KBM-7 (cell line): ENCODE data around the gene RMRP.

Source experiments
- DNase-seq: peaks from one replicate; pipeline ENCODE4 v3.0.0-alpha.2; 2015
- in situ Hi-C: fragments of 300-500 bp; cut with MboI; formaldehyde crosslinking; loops from 2 replicates; pipeline ENCODE4 v1.14.3; 2020; ENCODE audit warnings: low sequenced_read_pairs, low pct_unique_long_range_greater_than_20kb, mixed read lengths

The RMRP gene

DNA sequence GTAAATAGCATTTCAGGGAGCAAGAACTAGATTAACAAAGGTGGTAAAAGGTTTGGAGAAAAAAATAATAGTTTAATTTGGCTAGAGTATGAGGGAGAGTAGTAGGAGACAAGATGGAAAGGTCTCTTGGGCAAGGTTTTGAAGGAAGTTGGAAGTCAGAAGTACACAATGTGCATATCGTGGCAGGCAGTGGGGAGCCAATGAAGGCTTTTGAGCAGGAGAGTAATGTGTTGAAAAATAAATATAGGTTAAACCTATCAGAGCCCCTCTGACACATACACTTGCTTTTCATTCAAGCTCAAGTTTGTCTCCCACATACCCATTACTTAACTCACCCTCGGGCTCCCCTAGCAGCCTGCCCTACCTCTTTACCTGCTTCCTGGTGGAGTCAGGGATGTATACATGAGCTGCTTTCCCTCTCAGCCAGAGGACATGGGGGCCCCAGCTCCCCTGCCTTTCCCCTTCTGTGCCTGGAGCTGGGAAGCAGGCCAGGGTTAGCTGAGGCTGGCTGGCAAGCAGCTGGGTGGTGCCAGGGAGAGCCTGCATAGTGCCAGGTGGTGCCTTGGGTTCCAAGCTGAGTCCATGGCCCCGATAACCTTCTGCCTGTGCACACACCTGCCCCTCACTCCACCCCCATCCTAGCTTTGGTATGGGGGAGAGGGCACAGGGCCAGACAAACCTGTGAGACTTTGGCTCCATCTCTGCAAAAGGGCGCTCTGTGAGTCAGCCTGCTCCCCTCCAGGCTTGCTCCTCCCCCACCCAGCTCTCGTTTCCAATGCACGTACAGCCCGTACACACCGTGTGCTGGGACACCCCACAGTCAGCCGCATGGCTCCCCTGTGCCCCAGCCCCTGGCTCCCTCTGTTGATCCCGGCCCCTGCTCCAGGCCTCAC is 15.6 kb upstream of the RMRP start, which contains the start of gene CA9:
TSS of gene CA9 (plus strand) at position 797 of the 893 bp plus-strand sequence. CDS start at position 829, 32 bp downstream.
- no peak for DNase-seq
- in situ Hi-C loops, result no loop called here

DNA sequence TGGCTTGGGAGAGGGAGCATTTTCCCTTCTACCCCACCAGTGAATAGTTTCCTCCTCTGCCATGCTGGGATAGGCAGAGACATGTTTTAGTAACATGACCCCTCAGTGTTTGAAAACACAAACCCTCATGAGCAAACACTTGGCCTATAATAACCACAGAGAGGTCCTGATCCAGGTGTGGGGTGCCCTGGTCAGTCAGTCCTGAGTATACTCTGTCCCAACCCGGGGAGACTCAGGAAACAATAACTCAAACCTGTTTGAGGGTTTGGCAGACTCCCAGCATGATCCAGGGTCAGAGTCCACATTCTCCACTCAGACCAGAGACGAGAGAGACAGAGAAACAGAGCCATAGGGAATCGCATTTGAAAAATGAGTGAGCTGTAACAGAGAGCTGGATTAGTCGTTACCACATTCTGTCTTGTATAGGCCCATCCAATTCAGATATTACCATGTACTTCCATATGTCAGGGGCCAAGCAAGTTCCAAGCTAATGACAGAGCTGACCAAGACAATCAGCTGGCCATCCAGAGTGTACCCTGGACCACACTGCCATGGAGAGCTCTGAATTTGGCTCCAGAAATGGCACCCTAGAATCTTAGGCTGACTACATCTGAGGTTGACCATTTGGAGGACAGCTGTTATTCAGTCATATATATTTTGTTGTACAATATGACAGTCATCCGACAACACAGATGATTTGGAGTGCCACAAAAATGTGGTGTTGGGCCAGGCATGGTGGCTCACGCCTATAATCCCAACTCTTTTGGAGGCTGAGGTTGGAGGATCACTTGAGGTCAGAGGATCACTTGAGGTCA is 11.7 kb upstream of the RMRP start:
- in situ Hi-C loops, result loop anchor here (10.0 kb wide), 1 partner anchor 55 kb away; no protein-coding TSS in a partner anchor
- no peak for DNase-seq

DNA sequence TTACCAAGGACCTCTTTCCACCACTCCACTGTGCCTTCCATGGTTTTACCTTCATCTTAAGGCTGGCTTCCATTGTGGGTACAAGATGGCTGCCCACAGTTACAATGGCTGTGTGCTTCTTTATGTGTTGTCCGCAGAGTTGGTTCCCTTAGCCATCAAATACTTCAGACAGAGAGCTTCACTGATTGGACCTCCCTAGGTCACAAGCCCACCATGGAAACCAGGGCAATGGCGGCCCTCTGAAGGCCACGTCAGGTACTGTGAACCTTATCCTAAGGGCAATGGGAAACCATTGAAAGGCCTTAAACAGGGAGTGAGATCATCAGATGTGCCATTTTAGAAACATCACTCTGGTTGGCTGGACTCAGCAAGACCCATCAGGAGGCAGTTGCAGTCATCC is 10.1 kb upstream of the RMRP start:
- in situ Hi-C loops, result loop anchor here (10.0 kb wide), 1 partner anchor 57 kb away; no protein-coding TSS in a partner anchor

DNA sequence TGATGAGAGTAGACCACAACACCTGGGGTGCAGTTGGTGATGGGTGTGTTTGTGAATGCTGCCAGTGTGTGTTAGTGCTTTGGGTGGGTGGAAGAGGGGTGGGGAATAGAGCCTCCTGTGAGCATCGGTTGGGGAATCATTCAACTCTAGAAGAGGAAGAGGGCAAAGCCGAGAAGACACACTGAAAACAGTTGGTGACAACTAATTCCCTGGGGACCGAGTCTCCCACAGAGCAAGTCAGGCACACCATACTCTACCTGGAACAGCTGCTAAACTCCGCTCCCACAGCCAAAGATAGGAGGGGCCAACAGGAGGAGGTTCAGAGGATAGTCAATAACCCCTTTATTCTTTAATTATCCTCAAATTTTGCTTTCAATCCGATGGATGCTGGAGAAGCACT is 8.7 kb upstream of the RMRP start:
- DNase-seq, result no peak
- in situ Hi-C loops, result loop anchor here (10.0 kb wide), 1 partner anchor 58 kb away; no protein-coding TSS in a partner anchor

More for the DNA sequence above, 10.1 kb upstream of the RMRP start:
- DNase-seq, result no peak

DNA sequence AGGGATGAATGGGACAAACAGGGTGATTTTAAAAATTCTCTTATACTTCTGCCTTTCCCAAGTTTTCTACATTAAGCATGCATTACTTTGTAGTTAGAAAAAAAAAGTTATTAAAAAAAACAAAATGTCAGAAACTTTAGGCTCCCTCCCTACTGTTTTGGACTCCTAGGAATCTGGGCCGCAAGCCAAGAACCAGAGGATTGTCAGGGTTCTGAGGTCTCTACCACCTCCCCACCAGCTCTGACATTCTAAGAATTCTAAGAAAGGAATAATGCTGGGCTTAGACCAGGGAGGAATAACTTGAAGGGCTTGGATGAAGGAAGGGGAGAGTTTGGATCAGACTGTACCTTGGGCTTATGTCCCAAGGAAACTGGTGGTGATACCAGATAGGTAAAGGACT is 8.2 kb upstream of the RMRP start:
- no peak for DNase-seq
- in situ Hi-C loops, result loop anchor here (10.0 kb wide), 1 partner anchor 59 kb away; no protein-coding TSS in a partner anchor

DNA sequence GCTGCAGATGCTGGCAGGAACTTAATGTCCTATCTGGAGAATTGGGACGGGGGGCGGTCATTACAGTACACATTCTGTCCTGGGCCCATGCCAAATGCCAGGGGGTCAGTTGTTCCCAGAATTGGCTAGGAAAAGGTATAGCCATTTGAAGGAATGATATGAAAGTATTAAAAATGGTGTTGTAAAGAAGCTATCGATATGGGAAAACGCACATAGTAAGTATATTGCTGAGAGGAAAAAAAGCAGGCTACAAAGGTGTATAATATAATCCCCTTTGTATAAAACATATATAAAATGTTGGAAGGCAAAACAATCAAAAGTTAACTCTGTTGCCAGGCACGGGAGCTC is 7.6 kb upstream of the RMRP start:
- in situ Hi-C loops, result loop anchor here (10.0 kb wide), 1 partner anchor 59 kb away; no protein-coding TSS in a partner anchor
- no peak for DNase-seq

DNA sequence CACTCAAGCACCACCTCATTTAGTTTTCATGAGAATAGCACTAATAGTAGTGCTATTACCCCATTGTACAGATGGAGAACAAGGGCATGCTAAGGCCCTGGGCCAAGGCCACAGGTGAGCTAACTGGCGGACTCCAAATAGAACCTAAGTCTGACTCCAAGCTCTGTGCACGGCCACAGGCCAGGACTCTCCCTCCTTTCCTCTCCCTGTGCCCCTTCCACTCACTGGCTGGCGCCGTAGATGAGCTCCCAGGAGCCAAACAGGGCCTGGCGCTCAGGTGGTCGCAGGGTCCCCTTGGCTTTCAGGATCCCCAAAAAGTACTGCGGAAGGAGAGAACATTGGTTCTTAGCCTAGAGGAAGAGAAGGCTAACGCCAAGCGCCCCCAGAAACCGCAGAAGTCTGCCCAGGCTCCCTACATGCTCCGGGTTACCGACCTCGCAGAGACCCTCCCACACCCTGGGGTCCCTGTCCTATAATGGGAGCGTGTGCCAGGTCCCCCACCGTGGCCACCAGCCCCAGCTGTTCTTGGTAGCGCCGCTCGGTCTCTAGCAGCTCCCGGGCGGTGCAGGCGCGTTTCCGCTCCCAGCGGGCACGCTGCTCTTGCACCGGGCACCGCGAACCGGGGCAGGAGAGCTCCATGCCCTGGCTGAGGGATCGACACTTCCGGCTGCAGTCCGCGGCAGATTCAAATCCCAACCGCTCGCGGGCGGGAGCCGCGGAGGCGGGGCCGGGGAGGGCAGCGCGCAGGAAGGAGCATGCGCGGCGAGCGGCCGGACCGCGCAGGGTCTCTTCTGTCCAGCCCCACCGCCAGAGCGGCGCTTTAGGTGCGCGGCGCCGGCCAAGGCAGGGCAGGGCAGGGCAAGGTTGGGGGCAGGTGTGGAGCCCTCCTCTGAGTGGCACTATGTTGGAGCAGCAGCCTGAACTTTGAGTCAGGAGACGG is 7.0 kb upstream of the RMRP start, which contains the start of gene ARHGEF39:
TSS of gene ARHGEF39 (minus strand) at position 665 of the 940 bp plus-strand sequence. CDS start at position 639, 26 bp downstream.
- peak; percentile 88 for DNase-seq
- in situ Hi-C loops, result loop anchor here (10.0 kb wide), 1 partner anchor 60 kb away; no protein-coding TSS in a partner anchor

DNA sequence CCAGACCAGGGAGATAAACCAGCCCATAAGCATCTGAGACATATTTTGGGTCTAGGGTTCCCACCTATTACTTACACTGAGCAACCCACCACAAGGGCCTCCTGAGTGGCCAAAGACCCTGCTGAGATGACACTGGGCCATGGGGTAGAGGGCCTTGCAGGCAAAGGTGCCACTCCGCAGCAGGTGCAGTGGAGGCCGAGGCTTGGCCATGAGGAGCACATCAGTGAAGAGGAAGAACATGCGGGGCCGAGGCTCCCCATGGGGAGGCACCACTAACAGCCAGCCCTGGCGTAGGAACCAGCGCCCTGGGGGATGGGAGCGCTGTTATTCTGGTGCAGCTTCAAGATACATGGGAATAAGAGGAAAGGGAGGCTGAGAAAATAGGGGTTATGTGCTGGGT is 4.6 kb upstream of the RMRP start:
- in situ Hi-C loops, result loop anchor here (10.0 kb wide), 1 partner anchor 62 kb away; no protein-coding TSS in a partner anchor
- DNase-seq, result no peak

DNA sequence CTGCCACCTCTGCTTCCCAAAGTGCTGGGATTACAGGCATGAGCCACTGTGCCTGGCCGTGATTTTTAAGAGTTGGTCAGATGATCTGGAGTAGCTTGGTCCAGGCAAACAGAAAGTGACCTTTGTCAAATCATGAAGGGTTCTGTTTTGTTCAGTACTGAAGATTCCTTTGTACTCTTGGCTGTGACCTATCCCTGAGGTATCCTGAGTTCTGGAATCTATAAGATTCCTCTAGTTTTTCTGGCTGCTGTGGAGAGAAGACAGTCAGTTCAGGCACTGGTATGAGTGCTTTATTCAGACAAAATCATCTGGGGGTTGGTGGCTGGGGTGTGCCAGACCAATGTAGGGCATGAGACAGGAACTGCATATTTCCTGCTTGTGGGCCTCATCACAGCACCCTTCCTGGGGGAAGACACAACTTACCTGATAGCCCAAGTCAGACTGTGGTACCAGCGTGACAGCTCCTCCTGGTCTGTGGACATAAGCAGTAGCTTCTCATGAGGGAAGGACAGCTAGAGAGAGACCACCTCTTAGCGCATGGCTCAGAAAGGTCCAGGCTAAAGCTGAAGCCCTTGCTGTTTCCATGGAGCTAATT is 4.0 kb upstream of the RMRP start:
- DNase-seq, result no peak
- in situ Hi-C loops, result loop anchor here (10.0 kb wide), 1 partner anchor 63 kb away; no protein-coding TSS in a partner anchor

DNA sequence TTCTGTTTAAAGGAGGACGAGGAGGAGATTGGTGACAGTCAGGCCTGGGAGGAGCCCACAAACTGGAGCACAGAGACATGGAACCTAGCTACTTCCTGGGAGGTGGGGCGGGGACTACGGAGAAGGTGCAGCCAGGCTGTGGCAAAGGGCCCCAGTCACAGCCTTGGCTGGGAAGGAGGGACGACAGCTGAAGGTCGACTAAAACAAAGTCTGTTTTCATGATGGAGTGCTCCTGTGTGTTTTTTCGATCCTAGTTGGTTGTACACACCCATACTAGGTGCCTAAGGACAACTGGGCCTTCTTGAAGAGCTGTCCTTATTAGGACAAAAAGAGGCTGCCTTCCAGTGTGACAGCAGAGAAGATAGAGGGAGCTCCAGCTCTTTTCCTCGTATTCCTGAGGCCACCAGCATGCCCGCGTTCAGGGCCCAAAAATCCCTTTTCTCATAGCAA is 3.2 kb upstream of the RMRP start:
- no peak for DNase-seq
- in situ Hi-C loops, result loop anchor here (10.0 kb wide), 1 partner anchor 64 kb away; no protein-coding TSS in a partner anchor

DNA sequence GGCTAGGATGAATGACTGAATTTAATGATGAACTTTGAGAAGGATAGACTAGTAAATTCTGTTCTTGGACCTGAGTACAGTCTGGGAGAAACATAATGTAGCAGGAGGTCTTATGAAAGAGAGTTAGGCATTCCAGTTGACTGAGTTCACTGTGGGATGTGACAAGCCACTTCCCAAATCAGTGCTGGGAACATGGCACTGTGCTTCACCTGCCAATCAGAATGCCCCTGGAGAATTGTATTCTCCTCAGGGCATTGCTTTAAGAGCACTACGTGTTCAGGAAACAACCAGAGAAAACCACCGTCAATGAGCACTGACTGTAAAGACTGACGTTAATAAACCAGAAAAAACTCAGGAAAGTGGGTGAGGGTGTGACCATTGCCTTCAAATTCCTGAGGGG is 1.5 kb upstream of the RMRP start:
- DNase-seq, result no peak
- in situ Hi-C loops, result no loop called here

DNA sequence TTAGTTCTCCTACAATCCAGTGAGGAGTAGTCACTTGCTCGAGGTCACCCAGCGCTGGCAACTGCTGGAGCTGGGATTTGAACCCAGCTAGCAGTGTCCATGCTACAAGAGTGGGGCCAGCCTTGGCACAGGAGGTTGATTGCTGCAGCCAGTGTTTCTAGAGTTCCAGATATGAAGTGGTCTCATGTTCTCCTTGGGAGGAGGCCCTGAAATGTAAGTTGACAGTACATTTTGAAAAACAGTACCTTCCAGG is 1.1 kb upstream of the RMRP start:
- DNase-seq, result no peak
- in situ Hi-C loops, result no loop called here

DNA sequence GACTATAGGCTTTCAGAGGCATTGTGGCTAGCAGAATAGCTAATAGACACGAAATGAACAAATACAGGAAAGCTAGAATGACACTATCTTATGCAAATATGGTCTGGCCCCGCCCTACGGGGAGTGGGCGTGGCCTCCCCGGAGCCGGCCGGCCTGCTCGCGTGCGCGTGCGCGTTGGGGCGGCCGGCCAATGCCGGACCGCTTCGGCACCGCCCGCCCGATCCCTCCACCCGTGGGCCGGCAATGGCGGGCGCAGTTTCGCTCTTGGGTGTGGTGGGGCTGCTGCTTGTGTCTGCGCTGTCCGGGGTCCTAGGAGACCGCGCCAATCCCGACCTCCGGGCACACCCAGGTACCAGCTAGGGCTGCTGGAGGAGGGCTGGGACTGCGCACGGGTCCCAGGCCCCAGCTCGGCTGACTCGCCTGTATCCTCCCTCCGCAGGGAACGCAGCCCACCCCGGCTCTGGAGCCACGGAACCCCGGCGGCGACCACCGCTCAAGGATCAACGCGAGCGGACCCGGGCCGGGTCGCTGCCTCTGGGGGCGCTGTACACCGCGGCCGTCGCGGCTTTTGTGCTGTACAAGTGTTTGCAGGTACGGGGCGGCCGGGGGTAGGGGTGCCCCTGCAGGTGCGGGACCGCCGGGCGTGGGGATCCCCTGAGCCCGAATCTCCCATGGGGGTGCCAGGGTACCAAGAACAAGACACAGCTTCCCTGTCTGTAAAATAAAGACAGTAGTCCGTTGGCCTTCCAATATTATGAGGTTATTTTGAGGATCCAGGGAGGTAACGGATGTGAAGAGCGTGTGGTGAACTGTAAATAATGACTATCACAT is 533 bp upstream of the RMRP start, which contains the start of gene CCDC107:
TSS of gene CCDC107 (plus strand) at position 156 of the 831 bp plus-strand sequence. CDS start at position 244, 88 bp downstream.
- DNase-seq, result peak; percentile 83
- in situ Hi-C loops, result no loop called here

DNA sequence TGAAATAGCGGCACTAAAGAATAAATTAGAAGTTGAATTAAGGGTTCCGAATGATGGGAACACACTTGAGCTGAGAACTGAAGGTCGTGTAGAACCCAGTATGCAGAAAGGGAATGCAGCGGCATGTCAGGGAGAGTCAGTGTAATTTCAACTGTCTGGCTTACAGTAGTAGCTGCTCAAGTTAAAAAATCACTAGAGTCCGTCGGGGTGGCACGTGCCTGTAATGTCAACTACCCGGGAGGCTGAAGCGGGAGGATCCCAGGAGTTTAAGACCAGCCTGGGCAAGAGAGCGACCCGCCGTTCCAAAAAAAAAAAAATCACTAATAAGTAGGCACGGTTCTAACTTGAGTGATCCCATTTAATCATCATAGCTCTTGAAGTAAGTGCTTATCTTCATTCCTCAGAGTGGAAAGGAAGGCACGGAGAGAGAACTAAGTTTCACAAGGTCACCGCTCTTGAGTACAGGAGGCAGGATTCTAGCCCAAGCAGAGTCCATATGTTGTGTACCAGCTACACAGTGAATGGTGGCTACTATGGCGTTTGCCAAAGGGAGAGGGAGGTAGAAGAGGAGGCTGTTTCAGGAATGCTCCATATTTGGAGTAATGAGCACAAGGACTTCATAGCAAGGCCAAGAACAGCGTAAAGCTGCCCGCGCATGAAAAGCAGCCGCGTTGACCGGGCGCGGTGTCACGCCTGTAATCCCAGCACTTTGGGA is 831 bp downstream of the RMRP start:
- in situ Hi-C loops, result no loop called here
- DNase-seq, result no peak

DNA sequence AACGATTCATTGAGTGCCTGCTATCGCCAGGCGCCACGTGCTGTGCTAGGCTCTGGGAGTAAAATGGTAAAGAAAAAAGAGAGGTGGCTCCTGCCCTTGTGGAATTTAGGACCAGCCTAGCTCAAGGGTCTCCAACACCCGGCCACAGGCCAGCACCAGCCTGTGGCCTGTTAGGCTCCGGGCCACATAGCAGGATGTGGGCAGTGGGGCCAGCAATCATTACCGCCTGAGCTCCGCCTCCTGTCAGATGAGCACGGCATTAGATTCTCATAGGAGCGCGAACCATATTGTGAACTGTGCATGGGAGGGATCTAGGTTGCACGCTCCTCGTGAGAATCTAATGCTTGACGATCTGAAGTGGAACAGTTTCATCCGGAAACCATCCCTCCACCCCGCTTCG is 1.5 kb downstream of the RMRP start:
- DNase-seq, result no peak
- in situ Hi-C loops, result no loop called here

DNA sequence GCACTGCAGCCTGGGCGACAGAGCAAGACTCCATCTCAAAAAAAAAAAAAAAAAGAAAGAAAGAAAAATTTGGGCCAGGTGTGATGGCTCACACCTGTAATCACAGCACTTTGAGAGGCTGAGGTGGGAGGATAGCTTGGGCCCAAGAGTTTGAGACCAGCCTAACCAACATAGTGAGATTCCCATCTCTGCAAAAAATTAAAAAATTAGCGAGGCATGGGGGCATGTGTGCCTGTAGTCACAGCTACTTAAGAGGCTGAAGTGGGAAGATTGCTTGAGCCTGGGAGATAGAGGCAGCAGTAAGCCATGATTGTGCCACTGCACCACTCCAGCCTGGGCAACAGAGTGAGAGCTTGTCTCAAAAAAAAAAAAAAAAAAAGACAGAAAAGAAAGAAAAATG is 4.2 kb downstream of the RMRP start:
- DNase-seq, result no peak
- in situ Hi-C loops, result no loop called here

DNA sequence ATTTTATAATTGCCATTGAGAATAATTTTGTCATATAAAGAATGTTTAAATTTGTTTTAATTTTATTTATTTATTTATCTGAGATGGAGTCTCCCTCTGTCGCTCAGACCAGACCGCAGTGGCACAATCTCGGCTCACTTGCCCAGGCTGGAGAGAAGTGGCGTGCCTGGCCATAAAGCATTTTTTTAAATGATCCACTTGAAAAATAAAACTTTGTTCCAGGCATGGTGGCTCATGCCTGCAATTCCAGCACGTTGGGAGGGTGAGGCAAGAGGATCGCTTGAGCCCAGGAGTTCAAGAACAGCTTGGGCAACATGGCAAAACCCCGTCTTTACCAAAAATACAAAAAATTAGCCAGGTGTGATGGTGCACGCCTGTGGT is 5.0 kb downstream of the RMRP start:
- in situ Hi-C loops, result no loop called here
- DNase-seq, result no peak
